Choroid plexus epithelial cell (primary cell): ENCODE results near the gene GNA12.
"Not testable (repeated sequence)": the region's sequence is repeated elsewhere in the genome, so short reads cannot be mapped to it uniquely, and the experiment has no call there.

Experiments
- DNase-seq: peaks from one replicate; pipeline ENCODE4 v3.0.0-alpha.2; 2010; ENCODE audit warnings: low read depth
- H3K4me3 ChIP-seq: 2 replicates; pipeline ENCODE4 v1.5.1; 2011; ENCODE audit warnings: low read depth, mild to moderate bottlenecking, control low read depth, low read length, moderate library complexity
- TF ChIP-seq, protein P1 (sequence below): conservative IDR thresholded peaks from 2 replicates; pipeline ENCODE4 v1.5.1; 2011; ENCODE audit warnings: low read depth, mild to moderate bottlenecking, control low read depth, inconsistent platforms, low read length, moderate library complexity

Gene GNA12

DNA sequence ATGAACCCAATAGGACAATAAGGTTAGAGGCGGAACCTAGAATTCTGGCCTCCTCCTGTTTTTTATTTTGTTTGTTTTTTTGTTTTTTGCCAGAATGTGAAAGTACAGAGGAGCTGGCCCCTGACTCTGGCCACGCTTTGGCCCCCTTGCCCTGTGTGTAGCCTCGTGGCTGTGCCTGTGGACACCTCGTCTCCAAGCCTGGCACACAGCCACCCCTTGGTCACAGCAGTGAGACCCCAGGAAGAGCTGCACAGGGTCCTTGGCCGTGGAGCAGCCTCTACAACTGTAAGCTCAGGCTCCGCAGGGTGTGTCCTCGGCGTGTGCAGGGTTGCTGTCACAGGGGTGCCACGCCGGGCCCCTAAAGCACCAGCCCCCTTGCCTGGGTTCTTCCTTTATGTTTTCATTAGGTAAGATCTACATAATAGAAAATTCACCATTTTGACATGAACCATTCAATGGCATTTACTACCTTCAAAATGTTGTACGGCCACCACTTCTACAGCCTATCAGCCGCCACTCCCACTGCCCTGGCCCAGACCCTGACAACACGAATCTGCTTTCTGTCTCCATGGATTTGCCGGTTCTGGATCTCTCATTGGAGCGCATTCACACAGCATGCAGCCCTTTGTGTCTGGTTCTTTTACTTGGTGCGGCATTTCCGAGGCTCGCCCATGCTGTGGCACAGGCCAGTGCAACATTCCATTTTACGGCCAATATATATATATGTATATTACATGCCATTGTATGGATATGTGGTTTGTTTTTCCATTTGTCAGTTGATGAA lies 105.2 kb downstream of the GNA12 start:
- no peak for DNase-seq
- H3K4me3 ChIP-seq = no peak overlapping the region
- TF ChIP-seq, protein P1, sequence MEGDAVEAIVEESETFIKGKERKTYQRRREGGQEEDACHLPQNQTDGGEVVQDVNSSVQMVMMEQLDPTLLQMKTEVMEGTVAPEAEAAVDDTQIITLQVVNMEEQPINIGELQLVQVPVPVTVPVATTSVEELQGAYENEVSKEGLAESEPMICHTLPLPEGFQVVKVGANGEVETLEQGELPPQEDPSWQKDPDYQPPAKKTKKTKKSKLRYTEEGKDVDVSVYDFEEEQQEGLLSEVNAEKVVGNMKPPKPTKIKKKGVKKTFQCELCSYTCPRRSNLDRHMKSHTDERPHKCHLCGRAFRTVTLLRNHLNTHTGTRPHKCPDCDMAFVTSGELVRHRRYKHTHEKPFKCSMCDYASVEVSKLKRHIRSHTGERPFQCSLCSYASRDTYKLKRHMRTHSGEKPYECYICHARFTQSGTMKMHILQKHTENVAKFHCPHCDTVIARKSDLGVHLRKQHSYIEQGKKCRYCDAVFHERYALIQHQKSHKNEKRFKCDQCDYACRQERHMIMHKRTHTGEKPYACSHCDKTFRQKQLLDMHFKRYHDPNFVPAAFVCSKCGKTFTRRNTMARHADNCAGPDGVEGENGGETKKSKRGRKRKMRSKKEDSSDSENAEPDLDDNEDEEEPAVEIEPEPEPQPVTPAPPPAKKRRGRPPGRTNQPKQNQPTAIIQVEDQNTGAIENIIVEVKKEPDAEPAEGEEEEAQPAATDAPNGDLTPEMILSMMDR = no peak

- peak; percentile 37 for DNase-seq
- TF ChIP-seq, protein P1 = no peak
- H3K4me3 ChIP-seq = no peak overlapping the region
Measured at GRCh38 chr7:2737771-2738540, 106.2 kb downstream of the GNA12 start.

GRCh38 chr7:2737005-2737743 lies 106.9 kb downstream of the GNA12 start:
- DNase-seq, H3K4me3 ChIP-seq: not testable (repeated sequence)

GRCh38 chr7:2736411-2736914 lies 107.6 kb downstream of the GNA12 start:
- DNase-seq = no peak
- no peak overlapping the region for H3K4me3 ChIP-seq
- TF ChIP-seq, protein P1 = no peak

DNA sequence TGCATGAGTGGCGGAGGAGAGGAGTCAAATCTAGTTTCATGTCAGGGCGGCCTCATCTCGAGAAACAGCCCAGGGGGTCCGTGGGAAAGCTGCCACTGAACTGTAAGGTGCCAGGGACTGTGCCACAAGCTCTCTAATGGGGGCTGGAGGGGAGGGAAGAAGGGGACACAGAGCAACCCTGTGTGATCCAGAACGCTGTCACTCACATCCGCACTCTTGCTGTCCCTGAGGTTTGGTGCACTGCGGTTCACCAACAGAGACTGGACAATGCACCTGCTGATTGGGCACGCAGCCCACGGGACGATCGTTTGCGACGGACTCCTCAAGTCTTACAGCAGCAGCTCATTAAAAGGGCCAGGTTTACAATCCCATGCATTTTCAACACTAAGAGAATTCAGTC lies 108.4 kb downstream of the GNA12 start:
- no peak overlapping the region for H3K4me3 ChIP-seq
- DNase-seq = no peak
- TF ChIP-seq, protein P1 = no peak

DNA sequence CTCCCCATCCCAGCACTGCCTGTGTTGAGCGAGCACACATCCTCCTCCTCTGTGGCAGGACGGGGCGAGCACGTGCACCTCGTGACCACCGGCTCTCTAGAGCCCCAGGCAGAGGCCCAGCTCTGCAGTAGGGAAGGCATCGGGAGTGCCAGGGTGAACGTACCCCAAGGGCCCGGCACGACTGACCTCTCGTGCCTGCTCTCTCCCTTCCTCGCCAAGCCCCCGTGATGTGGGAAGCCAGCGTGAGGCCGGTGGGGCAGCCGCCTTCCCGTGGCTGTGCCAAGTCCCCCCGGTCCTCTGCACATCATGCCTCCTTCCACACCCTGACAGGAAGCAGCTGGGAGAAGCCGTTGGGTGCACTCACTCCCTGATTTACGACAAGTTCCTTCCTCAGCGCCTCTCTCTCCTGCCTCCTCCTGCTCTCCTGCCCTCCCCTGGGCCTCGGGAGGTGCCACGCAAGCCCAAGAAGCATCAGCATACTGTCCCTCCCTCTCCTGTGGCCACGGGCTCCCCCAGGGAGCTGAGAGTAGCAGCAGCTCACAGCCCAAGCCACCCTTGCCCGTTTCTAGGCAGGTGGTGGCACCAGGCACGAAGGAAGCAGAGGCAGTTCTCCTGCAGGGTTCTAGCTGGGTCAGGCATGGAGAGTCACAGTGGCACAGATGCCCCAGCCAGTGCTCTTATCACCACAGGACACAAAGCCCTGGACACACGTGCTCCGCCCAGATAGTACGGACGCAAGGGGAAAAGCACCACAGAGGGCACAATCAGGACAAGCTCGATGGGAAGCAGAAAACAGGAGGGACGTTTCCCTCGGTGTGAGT lies 109.1 kb downstream of the GNA12 start:
- no peak for DNase-seq
- H3K4me3 ChIP-seq = no peak overlapping the region
- TF ChIP-seq, protein P1 = no peak
